GM18868 (cell line): Measurements from ENCODE around the gene AGMAT.
"Not testable (repeated sequence)": the region's sequence is repeated elsewhere in the genome, so short reads cannot be mapped to it uniquely, and the experiment has no call there.

Source experiments
- ATAC-seq: cut with Tn5 transposase; IDR thresholded peaks from one replicate; pipeline ENCODE4 v1.9.1; 2021; ENCODE audit warnings: mild to moderate bottlenecking, moderate library complexity; ENCODE audit not compliant: unreplicated experiment

Gene AGMAT

GRCh38 chr1:15616373-15617172 lies 31.7 kb upstream of the AGMAT start:
- peak; percentile 5 for ATAC-seq

GRCh38 chr1:15610167-15610566 lies 25.3 kb upstream of the AGMAT start:
- ATAC-seq, result no peak

GRCh38 chr1:15609631-15610030 lies 24.8 kb upstream of the AGMAT start:
- ATAC-seq, result no peak

- ATAC-seq, result no peak
These were observed 20.8 kb upstream of the AGMAT start for GRCh38 chr1:15605398-15606383.

GRCh38 chr1:15604400-15604799 lies 19.5 kb upstream of the AGMAT start:
- not testable (repeated sequence) for ATAC-seq

GRCh38 chr1:15603966-15604282 lies 19.1 kb upstream of the AGMAT start:
- ATAC-seq, result not testable (repeated sequence)

- ATAC-seq, result peak; percentile 84
These were observed 18.5 kb upstream of the AGMAT start for GRCh38 chr1:15603050-15603965.

GRCh38 chr1:15598436-15598835 lies 13.6 kb upstream of the AGMAT start:
- no peak for ATAC-seq

- no peak for ATAC-seq
These were observed 11.2 kb upstream of the AGMAT start for GRCh38 chr1:15595809-15596617.

- no peak for ATAC-seq
These were observed 7.4 kb upstream of the AGMAT start for GRCh38 chr1:15592285-15592684.

- no peak for ATAC-seq
These were observed 1.7 kb downstream of the AGMAT start for GRCh38 chr1:15583016-15583706.

- ATAC-seq, result no peak
These were observed 5.2 kb downstream of the AGMAT start for GRCh38 chr1:15579683-15580047.

GRCh38 chr1:15578921-15579682 lies 5.7 kb downstream of the AGMAT start:
- no peak for ATAC-seq

GRCh38 chr1:15577691-15578090 lies 7.2 kb downstream of the AGMAT start:
- ATAC-seq, result no peak

GRCh38 chr1:15575549-15576150 lies 9.2 kb downstream of the AGMAT start:
- ATAC-seq, result no peak

- no peak for ATAC-seq
These were observed 10.1 kb downstream of the AGMAT start for GRCh38 chr1:15574741-15575140.

- no peak for ATAC-seq
These were observed 11.4 kb downstream of the AGMAT start for GRCh38 chr1:15573477-15573876.

- no peak for ATAC-seq
These were observed 13.6 kb downstream of the AGMAT start for GRCh38 chr1:15571266-15571665.
